Fibroblast of peridontal ligament (primary cell): ENCODE results near the gene SEMA6C.
A peak's percentile ranks its signal among the peaks of the same experiment; 100 is the strongest.

ENCODE experiments used
- DNase-seq: peaks from one replicate; pipeline ENCODE4 v3.0.0-alpha.2; 2010; ENCODE audit errors: extremely low read depth

The SEMA6C gene

GRCh38 chr1:151130987-151131586 lies 15.3 kb downstream of the SEMA6C start:
- DNase-seq = peak; percentile 76

GRCh38 chr1:151128800-151129199 lies 17.6 kb downstream of the SEMA6C start:
- no peak for DNase-seq

- DNase-seq = no peak
These were observed 21.5 kb downstream of the SEMA6C start for GRCh38 chr1:151124763-151125403.

GRCh38 chr1:151113877-151114276 lies 32.6 kb downstream of the SEMA6C start:
- DNase-seq = no peak

DNA sequence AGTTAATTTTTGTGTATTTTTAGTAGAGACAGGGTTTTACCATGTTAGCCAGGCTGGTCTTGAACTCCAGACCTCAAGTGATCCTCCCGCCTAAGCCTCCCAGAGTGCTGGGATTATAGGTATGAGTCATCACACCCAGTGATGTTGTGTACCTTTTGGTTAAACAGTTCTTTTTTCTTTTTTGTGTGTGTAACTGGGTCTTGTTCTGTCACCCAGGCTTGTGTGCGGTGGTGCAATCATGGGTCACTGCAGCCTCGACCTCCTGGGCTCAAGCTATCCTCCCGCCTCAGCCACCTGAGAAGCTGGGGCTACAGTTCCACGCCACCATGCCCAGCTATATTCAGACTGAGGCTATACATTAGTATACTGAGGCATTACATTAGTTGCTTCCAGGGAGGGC lies 38.1 kb downstream of the SEMA6C start:
- no peak for DNase-seq

- peak; percentile 35 for DNase-seq
These were observed 39.5 kb downstream of the SEMA6C start for GRCh38 chr1:151106894-151107293.

DNA sequence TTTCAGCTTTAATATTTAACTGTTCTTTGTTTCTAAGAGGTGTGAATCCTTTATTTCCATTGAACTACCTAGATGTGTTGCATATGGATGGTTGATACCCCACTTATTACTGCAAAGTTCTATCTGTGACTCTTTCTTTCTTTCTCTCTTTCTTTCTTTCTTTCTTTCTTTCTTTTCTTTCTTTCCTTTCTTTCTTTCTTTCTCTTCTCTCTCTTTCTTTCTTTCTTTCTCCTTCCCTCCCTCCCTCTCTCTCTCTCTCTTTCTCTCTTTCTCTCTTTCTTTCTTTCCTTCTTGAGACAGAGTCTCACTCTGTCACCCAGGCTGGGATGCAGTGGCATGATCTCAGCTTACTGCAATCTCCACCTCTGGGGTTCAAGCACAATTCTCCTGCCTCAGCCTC lies 41.8 kb downstream of the SEMA6C start:
- DNase-seq = no peak

- DNase-seq = no peak
These were observed 48.3 kb downstream of the SEMA6C start for GRCh38 chr1:151098126-151098525.

DNA sequence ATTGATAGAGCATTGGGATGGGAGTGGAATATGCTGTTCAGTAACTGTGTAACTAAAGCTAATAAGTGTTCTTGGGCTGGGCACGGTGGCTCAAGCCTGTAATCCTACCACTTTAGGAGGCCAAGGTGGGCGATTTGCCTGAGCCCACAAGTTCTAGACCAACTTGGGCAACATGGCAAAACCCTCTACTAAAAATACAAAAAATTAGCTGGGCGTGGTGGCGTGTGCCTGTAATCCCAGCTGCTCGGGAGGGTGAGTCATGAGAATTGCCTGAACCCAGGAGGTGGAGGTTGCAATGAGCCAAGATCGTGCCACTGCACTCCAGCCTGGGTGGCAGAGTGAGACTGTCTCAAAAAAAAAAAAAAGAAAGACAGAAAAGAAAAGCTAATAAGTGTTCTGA lies 49.0 kb downstream of the SEMA6C start:
- DNase-seq = peak; percentile 19

DNA sequence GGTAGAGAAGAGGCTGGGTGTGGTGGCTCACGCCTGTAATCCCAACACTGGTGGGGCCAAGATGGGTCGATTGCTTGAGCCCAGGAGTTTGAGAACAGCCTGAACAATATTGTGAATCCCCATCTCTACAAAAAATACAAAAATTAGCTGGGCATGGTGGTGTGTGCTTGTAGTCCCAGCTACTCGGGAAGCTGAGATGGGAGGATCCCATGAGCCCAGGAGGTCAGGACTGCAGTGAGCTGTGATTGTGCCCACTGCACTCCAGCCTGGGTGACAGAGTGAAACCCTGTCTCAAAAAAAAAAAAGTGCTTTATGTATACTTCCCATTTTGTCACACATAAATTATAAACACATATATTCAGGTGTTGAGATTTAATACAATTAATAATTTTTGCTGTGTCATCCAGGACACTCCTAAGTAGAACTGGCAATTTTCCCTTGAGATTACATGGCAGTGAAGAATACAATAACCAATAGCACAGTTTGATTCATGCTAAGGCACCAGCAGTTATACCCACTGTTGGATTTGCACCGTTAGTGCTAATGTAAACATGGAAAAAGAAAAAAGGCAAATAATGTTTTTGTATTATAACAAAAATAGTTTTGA lies 60.4 kb downstream of the SEMA6C start:
- DNase-seq = no peak
